Kidney tubule cell (primary cell): ENCODE data around the gene ODAD4.
A peak's percentile ranks its signal among the peaks of the same experiment; 100 is the strongest.
"Not testable (repeated sequence)": the region's sequence is repeated elsewhere in the genome, so short reads cannot be mapped to it uniquely, and the experiment has no call there.

Experiments used
- DNase-seq: peaks from one replicate; pipeline ENCODE4 v3.0.0-alpha.2; 2018; ENCODE audit warnings: low spot score

ODAD4 gene

DNA sequence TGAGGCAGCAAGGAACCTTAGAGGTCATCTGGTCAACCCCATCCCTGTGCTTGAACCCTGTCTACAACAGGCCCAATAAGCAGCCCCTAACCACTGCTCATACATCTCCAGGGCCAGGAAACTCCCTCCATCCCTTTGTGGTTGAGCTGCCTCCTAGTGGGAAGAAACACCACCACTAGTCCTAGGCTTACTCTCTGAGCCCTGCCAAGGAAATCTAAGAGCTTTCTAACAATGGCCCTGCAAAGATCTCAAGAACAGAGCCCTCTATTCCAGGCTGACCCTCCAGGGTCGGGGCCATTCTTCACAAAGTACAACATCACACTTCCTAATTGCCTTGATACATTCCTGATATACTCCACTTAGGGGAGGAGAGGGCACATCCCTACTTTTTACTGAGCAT, 17.5 kb upstream of the ODAD4 start:
- DNase-seq = no peak

DNA sequence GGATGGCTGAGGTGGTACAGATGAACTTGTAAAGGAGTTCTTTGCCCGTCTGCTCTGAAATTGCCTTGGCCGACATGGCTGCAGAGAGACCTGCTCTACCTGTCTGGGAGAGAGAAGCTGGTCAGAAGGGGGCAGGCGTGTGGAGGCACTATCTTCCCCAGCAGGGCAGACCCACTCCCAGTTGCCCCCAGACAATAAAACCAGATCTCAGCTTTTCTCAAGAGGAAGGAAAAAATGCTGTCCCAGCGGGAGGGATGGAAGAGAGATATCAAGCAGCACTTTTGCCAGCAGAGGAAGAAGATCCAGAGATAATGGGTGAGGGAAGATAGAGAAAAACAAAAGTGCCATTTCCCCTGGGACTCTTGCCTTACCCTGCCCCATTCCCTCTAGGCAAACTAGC, 16.6 kb upstream of the ODAD4 start:
- no peak for DNase-seq

DNA sequence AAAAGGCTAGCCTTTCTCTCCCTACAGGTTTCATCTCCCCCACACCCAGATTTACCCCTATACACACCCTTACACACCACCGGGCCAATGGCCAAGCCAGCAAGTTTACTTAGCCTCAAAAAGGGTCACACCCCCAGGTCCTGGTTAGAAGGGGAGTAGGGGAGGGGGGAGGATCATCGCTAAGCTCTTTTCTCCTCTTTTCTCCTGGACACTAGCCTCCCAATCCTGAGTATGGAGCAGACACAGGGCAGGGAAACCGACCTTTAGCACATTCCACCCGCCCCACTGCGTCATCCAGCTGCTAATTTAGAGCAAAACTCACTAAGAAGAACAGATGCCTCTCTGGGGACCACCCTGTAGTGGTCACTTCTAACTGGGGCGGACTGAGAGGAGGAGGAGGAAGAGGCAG, 16.1 kb upstream of the ODAD4 start:
- DNase-seq = no peak

DNA sequence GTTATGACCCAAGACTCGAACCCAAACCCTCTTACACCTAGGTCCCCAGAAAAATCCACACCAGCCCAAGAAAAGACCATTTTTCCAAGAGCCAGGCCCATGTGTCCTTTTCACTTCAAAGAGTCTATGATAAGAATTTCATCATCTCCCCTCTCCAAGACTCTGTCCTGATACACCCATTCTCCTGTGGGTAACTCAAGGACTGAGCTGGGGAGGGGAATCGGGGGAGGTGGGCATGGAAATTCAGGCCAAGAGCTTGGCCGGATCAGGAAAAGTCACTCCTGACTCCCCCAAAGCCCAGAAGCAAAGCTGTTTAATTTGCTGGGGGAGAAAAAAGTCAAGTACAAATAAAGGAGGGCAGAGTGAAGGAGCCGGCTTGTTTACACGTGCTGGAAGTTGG, 15.4 kb upstream of the ODAD4 start:
- DNase-seq = no peak

DNA sequence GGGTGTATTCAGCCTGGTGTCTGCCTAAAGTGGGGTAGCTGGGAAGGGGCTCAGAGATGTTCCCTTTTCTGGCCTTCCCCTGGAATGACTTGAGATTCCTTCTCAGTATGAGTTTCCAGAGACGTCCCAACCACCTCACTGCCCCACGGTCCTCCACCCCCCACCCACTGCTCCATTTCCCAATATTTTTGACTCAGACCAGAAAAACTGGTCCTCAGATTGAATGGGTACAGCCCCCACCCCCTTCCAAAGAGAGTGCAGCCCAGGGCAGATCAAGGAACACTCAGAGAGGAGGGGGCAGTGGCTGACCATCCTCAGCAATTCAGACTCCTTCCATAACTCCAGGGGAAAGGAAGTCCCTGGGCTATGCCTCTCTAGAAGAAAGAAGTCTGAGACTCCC, 14.9 kb upstream of the ODAD4 start:
- no peak for DNase-seq

DNA sequence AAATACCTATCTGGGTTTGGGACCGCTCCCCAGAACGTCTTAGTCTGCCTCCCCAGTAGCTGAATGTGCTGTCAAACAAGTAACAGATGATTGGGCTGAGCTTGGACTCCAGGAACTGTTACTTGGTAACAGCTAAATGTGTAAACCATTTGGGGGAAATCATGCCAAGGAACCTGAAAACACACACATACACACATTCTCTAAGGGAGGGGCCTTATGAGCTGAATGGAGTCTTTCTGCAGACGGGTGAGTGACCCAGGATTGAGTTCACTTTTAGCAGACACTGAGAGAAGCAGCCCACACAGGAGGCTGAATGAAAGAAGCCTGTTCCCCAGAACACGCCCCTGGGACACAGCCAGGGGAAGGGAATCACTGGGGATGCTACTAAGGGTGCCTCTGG, 13.2 kb upstream of the ODAD4 start:
- DNase-seq = peak; percentile 90

DNA sequence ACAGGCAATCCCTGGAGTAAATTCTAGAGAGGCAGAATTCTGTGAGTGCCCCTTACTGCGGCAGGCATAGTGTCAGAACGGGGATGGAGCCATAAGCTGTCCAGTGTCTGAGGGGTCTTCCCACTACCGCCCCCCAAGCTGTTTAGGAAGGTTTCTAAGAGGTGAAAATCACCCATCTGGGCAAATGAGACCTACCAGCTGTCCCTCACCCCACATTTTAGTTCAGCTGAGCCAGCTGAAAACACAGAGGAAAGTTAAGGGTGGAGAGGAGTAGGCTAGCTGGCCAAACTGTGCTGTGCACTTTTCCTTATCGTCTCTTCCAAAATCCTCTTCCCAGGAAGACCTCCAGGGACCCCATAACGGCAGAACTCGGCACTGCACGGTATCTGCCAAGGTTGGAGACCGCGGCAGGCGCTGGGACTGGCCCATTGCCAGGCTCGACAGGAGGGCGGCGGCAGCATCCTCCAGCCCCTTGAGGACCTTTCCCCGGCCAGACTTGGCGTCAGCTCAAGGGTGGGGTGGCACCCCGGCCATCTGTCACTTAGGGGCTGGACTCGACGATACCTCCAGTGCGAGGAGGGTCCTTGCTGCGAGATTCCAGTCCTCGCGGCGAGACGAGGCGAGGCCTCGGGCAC, 12.6 kb upstream of the ODAD4 start:
- peak; percentile 43 for DNase-seq

DNA sequence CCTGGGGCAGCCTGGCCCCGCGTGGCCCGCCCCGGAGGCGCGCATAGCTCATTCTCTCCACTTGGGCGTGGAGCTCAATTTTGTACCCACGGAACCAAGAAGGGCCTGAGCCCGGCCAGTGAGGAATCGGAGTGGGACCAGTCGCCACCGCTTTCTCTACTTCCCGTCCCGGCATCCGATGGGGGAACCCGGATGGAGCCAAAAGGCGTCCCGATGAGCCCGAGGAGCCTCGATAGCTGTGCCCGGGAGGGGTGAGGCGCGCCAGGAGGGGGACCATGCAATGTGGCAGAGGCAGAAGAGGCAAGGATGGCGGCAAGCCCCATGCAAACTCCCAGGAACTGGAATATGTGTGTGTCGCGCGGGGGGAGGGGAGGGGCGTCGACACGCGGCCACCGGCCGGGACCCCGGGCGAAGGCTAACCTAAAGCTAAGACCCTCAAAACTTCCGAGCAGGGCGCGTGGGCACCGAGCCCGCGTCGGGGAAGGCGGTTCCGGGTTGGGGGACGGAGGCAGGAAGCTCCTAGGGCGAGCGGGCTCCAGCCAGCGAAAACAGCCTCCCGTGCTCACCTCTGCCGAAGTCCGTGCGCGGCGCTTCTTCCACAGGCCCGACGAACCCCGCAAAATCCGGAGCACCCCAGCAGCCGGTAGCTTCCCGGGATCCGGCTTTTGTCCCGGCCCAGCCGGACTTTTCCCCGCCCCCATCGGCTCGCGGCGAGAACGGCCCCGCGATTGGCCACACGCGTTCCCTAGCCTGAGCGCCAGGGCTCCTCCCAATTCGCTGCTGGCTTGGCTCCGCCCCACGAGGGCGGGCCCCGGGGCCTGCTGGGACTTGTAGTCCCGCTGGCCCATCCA, 11.9 kb upstream of the ODAD4 start, which contains the start of gene ACLY:
Gene ACLY (minus strand): TSS at position 638 of the 851 bp plus-strand sequence. CDS start 5,078 bp downstream, outside the sequence.
- DNase-seq = peak; percentile 98

DNA sequence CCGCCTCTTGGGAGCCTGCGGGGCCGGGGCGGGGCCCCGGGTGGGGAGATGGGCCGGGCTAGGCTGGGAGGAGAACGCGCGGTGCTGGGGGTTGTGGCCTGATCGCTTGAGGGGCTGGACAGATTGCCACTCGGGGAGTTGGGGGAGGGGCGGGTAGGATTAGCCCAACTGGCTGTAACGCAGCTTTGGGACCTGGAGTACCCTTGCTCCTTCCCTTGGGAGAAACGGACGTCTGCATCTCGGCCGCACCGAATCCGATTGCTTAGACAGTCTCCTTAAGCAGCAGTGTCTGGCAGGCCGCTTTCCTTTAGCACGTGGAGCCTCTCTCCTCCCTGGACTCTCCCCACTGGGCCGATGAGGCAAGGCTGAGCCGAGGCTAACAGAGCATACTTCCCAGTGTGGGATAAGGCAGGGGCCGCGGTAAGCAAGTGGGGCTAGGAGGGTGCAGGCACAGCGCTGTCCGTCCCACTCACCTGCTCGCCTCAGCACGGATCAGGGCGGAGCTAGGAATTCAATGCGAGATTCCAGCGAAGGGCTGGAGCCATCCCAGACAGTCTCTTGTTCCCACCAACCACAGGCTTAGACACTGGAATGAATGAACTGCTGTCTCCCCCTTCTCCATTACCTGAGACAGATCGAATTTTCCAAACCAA, 11.1 kb upstream of the ODAD4 start:
- peak; percentile 73 for DNase-seq

DNA sequence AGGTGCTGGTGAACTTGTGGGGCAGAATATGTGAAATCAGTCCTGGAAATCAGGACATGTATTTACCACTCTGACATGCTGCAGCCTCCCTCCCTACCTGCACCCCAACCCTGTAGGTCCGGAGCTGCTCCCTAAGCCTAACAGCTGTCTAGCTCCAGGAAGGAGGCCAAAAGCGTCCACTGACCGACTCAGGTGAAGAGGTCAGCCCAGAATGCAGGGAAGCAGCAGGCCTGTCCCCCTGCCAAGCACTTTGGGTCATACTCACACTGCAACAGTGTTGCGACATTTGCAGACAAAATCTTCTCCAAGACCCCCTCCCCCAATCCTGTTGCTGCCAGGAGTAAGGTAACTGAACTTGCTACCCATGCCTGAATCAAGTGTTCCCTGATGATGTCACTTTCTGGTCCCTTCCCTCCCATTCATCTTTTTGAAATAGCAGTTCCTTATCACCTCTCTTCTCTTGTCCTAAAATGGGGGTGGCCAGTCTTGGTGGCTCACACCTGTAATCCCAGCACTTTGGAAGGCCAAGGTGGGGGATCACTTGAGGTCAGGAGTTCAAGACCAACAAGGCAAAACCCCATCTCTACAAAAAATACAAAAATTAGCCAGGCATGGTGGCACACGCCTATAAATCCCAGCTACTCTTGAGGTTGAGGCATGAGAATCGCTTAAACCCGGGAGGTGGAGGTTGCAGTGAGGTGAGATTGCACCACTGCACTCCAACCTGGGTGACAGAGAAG, 10.4 kb upstream of the ODAD4 start:
- peak; percentile 31 for DNase-seq

DNA sequence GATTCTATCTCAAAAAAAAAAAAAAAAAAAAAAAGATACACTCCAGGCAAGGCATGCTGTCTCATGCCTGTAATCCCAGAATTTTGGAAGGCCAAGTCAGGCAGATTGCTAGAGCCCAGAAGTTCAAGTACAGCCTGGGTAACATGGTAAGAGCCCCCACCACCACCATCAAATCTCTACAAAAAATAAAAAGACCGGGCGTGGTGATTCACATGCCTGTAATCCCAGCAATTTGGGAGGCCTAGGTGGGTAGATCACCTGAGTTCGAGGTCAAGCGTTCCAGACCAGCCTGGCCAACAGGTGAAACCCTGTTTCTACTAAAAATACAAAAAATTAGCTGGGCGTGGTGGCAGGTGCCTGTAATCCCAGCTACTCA, 9.8 kb upstream of the ODAD4 start:
- DNase-seq = no peak

DNA sequence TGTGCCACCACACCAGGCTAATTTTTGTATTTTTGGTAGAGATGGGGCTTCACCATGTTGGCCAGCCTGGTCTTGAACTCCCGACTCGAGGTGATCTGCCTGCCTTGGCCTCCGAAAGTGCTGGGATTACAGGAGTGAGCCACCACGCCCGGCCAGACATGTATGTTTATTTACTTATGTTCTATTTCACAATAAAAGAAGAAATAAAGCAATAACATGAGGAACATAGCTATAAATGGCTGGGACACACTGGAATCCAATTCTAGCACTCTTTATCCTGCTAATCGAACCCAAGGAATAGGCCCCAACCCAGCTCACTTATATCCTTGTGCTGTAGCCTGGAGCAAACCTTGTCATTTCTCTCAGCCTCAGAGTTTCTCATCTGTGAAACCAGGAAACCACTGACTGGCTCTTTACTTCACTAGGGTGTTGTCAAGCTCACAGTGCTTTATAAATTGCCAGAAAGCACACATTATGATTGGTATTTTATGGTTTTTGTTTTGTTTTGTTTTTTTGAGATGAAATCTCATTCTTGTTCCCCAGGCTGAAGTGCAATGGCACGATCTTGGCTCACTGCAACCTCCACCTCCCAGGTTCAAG, 4.3 kb upstream of the ODAD4 start:
- DNase-seq = peak; percentile 31

DNA sequence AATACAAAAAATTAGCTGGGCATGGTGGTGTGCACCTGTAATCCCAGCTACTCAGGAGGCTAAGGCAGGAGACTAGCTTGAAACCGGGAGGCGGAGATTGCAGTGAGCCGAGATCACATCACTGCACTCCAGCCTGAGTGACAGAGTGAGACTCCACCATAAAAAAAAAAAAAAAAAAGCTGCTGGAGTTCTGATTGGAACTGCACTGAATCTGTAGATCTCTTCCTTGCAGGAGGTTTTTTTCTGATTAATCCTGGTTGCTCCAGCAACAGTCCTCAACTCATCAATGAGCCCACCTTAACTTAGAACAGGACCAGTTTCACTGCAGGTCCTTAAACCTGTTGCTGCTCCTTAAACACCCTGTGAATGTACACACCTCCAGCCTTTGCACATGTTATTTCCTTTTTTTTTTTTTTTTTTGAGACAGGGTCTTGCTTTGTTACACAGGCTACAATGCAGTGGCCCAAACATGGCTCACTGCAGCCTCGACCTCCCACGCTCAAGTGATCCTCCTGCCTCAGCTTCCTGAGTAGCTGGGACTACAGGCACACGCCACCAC, 1.6 kb upstream of the ODAD4 start:
- no peak for DNase-seq

DNA sequence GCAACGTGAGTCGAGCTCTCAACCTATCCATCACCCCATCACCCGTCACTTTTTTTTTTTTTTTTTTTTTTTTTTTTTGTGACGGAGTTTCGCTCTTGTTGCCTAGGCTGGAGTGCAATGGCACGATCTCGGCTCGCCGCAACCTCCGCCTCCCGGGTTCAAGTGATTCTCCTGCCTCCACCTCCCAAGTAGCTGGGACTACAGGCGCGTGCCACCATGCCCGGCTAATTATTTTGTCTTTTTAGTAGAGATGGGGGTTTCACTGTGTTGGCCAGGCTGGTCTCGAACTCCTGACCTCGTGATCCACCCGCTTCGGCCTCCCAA, 378 bp downstream of the ODAD4 start:
- not testable (repeated sequence) for DNase-seq

DNA sequence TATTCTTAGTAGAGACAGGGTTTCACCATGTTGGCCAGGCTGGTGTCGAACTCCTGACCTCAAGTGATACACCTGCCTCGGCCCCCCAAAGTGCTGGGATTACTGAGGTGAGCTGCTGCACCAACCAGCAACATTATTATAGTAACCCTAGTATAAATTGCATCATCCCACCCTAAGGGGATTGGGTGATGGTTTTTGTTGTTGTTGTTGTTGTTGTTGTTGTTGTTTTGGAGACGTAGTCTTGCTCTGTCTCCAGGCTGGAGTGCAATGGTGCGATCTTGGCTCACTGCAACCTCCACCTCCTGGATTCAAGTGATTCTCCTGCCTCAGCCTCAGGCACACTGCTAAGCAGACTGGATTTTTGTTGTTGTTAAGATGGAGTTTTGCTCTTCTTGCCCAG, 1.3 kb downstream of the ODAD4 start:
- DNase-seq = not testable (repeated sequence)

DNA sequence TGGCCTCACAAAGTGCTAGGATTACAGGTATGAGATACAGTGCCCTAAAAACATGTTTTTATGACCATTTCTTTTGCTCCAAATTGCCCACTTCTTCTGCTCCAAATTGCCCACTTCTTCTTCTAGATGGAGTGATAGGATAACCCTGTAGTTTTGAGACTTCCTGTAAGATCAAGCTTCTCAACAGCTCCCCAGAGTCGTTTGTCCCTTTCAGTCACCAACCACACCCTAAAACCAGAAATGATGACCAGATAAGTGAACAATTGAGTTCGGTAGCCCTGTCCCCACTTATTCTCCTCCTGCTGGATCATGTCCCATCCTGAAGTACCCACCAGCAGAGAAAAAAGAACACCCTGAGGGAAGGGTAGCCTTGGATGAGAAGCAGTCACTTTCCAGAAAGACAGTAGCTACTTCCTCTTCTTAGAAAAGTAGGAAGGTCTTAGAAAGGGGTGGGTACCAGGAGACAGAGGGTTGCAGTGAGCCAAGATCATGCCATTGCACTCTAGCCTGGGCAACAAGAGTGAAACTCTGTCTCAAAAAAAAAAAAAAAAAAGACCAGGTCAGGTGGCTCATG, 2.5 kb downstream of the ODAD4 start:
- DNase-seq = no peak

DNA sequence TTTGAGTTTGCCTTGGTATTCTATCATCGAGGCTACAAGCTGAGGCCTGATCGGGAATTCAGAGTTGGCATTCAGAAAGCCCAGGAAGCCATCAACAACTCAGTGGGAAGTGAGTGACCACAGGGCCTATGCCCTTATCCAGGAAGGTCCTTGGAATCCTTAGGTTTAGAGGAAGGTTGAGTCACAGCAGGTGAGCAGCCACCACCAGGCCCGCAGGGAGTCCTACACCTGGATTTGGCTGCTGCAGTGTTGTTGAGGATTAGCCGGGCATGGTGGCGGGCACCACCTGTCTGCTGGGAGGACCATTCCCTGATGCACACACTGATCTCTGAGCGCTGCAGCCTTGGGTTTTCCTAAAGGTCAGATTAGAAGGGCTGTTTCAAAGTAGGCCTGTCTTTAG, 5.2 kb downstream of the ODAD4 start:
- no peak for DNase-seq

DNA sequence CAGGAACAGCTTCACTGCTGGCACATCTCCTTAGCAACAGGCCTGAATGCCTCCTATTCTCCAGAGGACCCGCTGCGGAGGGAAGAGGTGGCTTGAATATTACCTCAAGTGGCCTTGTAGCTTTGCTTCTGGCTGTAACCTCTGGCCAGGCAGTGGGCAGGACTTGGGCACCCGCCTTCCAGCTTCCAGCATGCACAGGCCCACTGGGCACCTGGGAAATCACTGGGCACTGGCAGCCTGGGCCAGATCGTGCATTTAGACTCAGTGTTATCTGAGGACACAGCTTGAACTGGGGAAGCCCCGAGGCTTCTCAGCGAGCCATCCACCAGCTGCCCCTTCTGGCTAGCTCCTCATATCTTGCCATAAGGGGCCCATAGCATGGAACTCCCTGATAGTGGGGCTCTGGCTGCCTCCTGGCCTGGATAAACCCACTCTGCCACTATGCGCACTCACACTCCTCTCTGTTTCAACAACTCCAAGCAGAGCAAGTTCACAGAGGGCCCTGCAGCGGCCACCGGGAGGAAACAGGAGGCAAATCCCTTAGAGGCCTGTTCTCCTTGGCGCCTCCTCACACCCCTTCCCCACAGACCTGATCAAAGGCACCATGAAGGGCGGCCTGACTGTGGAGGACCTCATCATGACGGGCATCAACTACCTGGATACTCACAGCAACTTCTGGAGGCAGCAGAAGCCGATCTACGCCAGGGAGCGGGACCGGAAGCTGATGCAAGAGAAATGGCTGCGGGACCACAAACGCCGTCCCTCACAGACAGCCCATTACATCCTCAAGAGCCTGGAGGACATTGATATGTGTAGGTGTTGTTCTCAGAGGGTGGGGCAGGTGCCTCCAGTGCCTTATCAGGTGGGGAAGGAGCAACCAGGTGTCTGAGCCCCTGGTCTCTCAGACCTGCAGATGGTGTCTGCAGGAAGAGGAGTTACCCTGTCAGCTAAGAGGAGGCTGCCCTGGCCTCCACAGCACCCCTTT, 7.8 kb downstream of the ODAD4 start:
- DNase-seq = no peak

DNA sequence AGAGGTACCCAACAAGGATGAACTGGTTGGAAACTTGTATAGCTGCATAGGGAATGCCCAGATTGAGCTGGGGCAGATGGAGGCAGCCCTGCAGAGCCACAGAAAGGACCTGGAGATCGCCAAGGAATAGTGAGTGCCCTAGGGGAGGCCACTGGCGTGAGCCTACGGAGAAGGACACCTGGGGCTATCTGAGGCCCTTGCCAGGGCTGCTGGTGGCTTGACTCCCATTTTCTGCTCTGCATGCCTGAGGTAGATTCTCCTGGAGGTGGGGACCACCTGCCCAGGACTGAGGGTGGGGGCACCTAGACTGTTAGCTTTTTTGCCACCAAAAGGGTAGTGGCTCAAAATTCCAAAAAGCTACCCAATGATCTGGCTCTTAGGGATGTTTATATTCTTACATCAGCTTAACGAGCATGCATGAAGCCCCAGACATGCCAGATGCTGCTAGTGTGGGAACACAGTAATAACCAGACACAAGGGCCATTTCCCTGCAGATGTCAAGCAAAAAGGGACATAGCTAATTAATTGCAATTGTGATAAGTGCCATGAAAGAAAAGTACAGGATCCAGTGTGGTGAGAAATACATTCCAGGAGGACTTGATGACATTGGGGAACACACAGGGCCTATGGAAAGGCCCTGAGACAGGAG, 8.8 kb downstream of the ODAD4 start:
- DNase-seq = no peak

DNA sequence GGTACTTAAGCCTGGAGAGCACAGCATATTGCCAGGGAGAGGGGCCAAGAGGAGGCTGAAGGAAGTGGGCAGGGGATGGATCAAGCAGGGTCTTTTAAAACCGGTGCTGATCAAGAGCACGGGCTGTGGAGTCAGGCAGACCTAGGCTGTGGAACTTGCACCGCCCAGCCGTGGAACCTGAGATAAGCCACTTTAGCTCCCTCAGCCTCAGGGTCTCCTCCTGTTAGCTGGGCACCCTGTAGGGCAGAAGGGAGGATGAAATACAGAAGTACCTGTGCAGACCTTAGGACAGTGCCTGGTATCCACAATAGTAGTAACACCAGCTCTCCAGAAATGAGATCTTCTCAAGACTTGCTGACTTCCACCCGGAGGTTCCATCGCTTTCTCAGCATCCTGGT, 9.3 kb downstream of the ODAD4 start:
- DNase-seq = no peak
